ENCODE measurements around the gene RPLP2. TPM values are rescaled to one million over a fixed set of nuclear protein-coding genes. Genes with fewer than 3 reads are reported as not detected.

RPLP2 gene
- total RNA-seq, 1 donor = 220 TPM

DNA sequence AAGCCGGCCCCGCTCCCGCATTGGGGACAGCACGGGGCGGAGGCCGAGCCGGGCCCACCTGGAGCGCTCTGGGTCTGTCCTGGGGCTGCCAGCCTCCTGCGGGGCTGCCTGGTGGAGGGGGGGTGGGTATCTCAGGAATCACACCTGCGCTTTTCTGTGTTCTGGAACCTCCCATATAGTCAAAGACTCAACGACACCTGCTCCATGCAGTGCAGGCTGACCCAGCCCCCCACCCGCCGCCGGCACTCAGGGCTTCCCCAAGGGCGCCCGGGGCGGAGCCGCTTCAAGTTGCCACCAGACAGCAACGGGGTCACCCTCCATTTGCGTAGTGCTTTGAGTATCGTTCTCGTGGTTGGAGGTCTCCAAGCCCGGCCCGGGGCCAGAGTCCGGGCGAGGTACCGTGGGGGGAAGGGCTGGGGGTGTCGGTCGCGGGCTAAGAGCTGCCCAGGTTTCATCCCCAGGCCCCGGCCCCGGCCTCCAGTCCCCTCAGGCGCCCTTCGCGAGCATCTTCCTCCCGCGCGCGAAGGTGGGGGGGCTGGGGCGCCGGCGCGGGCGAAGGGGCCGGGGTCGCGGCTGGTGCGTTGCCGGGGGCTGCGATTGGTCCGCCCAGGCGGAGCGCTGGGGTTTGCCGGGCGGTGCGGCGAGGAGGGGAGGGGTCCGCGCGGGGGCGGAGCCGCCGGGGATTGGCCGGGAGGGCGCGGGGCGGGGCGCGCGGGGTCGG is 39.5 kb downstream of the RPLP2 start:
- DNase-seq (ENCODE audit: low read depth) = no peak
- H3K4me3 ChIP-seq (ENCODE audit: low read depth, low read length) = peak overlapping the region; percentile 54
- TF ChIP-seq, protein P1, sequence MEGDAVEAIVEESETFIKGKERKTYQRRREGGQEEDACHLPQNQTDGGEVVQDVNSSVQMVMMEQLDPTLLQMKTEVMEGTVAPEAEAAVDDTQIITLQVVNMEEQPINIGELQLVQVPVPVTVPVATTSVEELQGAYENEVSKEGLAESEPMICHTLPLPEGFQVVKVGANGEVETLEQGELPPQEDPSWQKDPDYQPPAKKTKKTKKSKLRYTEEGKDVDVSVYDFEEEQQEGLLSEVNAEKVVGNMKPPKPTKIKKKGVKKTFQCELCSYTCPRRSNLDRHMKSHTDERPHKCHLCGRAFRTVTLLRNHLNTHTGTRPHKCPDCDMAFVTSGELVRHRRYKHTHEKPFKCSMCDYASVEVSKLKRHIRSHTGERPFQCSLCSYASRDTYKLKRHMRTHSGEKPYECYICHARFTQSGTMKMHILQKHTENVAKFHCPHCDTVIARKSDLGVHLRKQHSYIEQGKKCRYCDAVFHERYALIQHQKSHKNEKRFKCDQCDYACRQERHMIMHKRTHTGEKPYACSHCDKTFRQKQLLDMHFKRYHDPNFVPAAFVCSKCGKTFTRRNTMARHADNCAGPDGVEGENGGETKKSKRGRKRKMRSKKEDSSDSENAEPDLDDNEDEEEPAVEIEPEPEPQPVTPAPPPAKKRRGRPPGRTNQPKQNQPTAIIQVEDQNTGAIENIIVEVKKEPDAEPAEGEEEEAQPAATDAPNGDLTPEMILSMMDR (IDR thresholded peaks at IDR 0.05; ENCODE audit: insufficient read depth, low read depth, low read length) = no peak

DNA sequence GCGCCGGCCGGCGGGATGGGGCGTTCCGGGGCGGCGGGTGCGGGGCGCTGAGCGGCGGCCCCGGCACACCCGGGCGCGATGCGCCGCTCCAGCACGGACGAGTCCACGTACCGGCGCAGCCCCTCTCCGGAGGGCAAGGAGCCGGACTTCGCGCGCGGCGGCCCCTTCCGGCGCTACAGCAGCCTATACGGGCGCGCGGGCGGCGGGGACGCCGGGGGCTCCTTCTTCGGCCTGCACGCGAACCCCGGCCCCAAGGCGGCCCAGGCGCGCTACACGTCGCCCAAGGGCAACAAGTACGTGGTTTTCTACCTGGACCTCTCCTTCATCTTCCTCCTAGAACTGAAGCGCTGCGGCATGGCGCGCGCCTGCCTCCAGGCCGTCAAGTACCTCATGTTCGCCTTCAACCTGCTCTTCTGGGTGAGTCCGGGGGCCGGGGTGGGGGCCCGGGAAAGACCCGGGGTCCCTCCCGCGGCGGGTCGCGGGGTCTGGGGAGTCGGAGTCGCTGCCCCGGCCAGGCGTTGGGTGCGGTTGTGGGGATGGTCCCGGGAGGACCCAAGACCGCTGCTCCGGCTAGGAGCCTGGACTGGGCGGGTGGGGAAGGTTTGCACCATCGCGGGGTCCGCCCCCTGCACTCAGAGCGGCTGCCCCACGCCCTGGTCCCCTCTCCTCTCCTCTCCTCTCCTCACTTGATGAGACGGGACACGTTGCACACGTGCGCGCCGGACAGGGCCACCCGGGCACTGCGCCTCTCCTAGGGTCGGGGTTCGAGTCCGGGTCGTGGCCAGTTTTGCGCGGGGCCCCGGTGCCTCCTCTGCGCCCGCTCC is 40.4 kb downstream of the RPLP2 start:
- no peak for DNase-seq (ENCODE audit: low read depth)
- peak overlapping the region; percentile 44 for H3K4me3 ChIP-seq (ENCODE audit: low read depth, low read length)
- TF ChIP-seq, protein P1 (IDR thresholded peaks at IDR 0.05; ENCODE audit: insufficient read depth, low read depth, low read length) = no peak

DNA sequence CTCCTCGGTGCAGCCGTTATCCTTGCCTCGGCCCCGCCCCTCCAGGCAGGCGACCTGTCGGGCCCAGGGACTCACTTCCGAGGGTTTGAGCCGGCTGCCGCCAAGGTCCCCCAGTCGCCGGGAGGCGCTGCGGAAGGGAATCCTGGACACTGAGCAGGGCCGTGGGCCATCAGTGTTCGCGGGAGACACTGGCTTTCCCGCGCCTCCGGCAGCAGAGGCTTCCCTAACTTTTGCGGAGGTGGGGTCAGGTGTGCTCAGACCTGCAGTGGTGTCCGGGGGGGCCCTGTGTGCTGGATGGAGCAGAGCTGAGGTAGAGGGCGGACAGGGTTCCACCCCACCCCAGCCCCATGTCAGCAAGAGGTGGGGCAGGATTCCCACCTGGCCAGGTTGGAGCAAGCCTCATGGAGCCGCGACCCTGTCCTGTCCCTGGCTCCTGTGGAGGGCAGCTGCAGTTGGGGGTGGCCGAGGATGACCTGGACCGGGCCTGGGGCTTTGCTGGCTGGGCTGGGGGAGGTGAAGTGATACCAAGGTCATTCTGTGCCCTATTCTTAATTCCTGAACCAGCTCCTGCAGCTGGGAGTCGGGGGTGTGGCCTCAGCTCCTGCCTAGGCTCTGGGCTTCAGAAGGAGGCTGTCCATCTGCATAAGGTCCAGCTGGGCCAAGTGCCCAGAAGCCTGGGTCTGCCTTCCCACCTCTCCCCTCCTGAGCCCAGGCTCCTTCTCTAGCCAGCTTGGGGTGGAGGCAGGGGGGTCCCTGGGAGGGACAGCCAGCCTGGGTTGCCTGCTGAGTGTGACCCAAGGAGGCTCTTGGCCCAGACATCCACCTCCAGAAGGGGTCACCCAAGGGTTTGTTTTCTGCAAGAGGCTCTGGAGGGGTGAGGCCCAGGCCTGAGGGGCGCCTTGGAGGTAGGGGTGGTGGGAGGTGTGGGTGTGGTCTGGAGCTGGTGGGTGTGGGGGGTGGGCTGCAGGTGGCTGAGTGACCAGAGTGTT is 41.3 kb downstream of the RPLP2 start:
- H3K4me3 ChIP-seq (ENCODE audit: low read depth, low read length) = no peak overlapping the region
- DNase-seq (ENCODE audit: low read depth) = no peak
- TF ChIP-seq, protein P1 (IDR thresholded peaks at IDR 0.05; ENCODE audit: insufficient read depth, low read depth, low read length) = peak; percentile 16

DNA sequence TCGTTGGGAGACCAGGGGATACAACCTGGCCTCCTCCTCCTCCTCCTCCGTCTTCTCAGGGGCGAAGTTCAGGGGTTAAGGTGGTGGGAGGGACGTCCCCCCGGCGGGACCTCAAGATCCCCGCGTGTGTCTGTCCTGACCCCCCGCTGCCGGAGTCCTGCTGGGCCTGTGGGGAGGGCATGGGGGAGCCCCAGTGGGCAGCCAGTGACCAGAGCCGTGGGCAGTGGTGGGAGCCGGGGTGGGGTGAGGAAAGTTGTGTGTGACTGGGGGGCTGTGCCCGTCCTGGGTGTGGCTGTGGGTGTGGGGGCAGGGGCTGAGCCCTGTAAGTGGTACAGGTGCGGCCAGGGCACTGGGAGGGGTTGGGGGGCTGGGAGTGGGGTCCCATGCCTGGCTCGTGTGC is 43.0 kb downstream of the RPLP2 start:
- TF ChIP-seq, protein P1 (IDR thresholded peaks at IDR 0.05; ENCODE audit: insufficient read depth, low read depth, low read length) = no peak
- no peak overlapping the region for H3K4me3 ChIP-seq (ENCODE audit: low read depth, low read length)
- DNase-seq (ENCODE audit: low read depth) = no peak

DNA sequence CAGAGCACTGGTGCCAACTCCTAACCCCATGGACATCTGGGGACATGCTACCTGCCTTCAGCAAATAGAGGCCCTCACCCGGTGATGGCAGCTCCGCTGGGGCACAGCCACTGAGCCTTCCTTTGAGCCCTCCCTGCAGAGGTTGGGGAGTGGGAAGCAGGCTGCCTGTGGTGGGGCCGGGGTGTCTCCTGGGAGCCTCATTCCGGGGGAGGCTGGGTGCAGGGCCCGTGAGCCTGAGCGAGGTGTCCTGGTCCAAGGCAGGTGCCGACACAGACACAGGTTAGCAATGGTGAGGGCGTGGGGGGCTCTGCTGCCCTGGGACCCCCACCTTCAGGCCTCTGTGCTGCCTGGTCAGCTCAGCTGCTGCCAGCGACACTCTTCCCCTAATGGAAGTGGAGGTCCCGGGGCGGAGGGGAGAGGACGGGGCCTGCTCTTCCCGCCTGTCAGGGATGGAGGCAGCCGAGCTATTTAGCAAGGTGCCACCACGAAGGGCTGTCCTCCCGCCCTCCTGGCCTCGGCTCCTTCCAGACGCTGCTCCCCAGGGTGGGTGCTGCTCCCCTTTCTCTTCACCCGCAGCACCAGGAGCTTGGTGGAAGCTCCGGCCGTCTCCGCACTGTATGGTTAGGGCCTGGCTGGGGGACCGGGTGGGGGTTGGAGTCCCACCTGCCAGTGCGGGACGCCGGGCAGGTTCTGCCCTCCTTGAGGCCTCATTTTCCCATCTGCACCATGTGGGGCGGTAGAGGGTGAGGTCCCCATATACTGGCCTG is 44.1 kb downstream of the RPLP2 start:
- no peak overlapping the region for H3K4me3 ChIP-seq (ENCODE audit: low read depth, low read length)
- no peak for DNase-seq (ENCODE audit: low read depth)
- TF ChIP-seq, protein P1 (IDR thresholded peaks at IDR 0.05; ENCODE audit: insufficient read depth, low read depth, low read length) = no peak

Data from fibroblast of villous mesenchyme (primary cell).